Vagina (tissue), 2 donors: ENCODE data around the gene TEKT5. TPM values are rescaled to one million over a fixed set of nuclear protein-coding genes. Genes with fewer than 3 reads are reported as not detected.
A peak's percentile ranks its signal among the peaks of the same experiment; 100 is the strongest.
"Not testable (repeated sequence)": the region's sequence is repeated elsewhere in the genome, so short reads cannot be mapped to it uniquely, and the experiment has no call there.

Experiments
- DNase-seq, 2 donors: peaks; one replicate each; pipeline ENCODE4 v3.0.0-alpha.2; 2017; ENCODE audit errors: extremely low spot score in 2 of 2
- H3K27ac ChIP-seq: fragments of 200-600 bp; sonication (generic); one replicate; pipeline ENCODE4 v1.5.1; 2019
- H3K27me3 ChIP-seq: fragments of 200-600 bp; sonication (generic); one replicate; pipeline ENCODE4 v1.5.1; 2019
- H3K36me3 ChIP-seq, 2 donors: fragments of 200-600 bp; sonication (generic); one replicate each; pipeline ENCODE4 v1.5.1; 2017 to 2019
- H3K4me1 ChIP-seq: fragments of 200-600 bp; sonication (generic); one replicate; pipeline ENCODE4 v1.5.1; 2019
- H3K4me3 ChIP-seq, 2 donors: fragments of 200-600 bp; sonication (generic); 1 replicate in 1 of 2; 2 replicates in 1 of 2; pipeline ENCODE4 v1.5.1; 2016 to 2019
- H3K9me3 ChIP-seq: fragments of 200-600 bp; sonication (generic); one replicate; pipeline ENCODE4 v1.5.1; 2019
- CTCF ChIP-seq, 3 experiments: fragments of 450-650 bp in 2 of 3; fragments of 200-600 bp in 1 of 3; sonication (generic) in 1 of 3; IDR thresholded peaks; one replicate each; pipeline ENCODE4 v1.5.1; 2017 to 2019; ENCODE audit warnings: antibody characterized with exemption in 3 of 3, mild to moderate bottlenecking in 2 of 3, moderate library complexity in 2 of 3
- POLR2A ChIP-seq, 2 donors: fragments of 450-650 bp; IDR thresholded peaks; one replicate each; pipeline ENCODE4 v1.6.1; 2017; ENCODE audit warnings: antibody characterized with exemption in 2 of 2, mild to moderate bottlenecking in 2 of 2, moderate library complexity in 2 of 2
- POLR2AphosphoS5 ChIP-seq, 2 donors: sonication (generic); formaldehyde crosslinking; IDR thresholded peaks; one replicate each; pipeline ENCODE4 v1.9.0; 2017; ENCODE audit warnings: antibody characterized with exemption in 2 of 2, mild to moderate bottlenecking in 2 of 2, low read depth in 1 of 2; ENCODE audit not compliant: insufficient read depth in 1 of 2
- intact Hi-C: fragments of 100-400 bp; cut with DNase I; formaldehyde crosslinking; loops from one replicate; pipeline ENCODE4 v1.15.1; 2023
- total RNA-seq: library from RNA; depleted of rRNA; stranded (reverse); fragments of >200 nt; gene quantifications from one replicate; pipeline ENCODE4 v1.2.3, GENCODE V29; 2016

The TEKT5 gene
- total RNA-seq, 1 donor from 2014 or later = not detected

- intact Hi-C loops = no loop called here
- TF ChIP-seq POLR2A (IDR thresholded peaks at IDR 0.05) (no peak), CTCF (IDR thresholded peaks at IDR 0.05) (no peak), POLR2AphosphoS5 (IDR thresholded peaks at IDR 0.05; ENCODE audit: insufficient read depth in 1 of 2, low read depth in 1 of 2) (no peak)
- no peak overlapping the region for H3K4me3 ChIP-seq
- H3K27me3 ChIP-seq = no peaks in the 10 kb centered on the region
- H3K4me1 ChIP-seq = no peaks in the 10 kb centered on the region
- H3K9me3 ChIP-seq = no peaks in the 10 kb centered on the region
- DNase-seq = no peak
- no peaks in the 10 kb centered on the region for H3K36me3 ChIP-seq
- H3K27ac ChIP-seq = no peak overlapping the region
These were observed 13.1 kb downstream of the TEKT5 start for GRCh38 chr16:10681310-10682308.

DNA sequence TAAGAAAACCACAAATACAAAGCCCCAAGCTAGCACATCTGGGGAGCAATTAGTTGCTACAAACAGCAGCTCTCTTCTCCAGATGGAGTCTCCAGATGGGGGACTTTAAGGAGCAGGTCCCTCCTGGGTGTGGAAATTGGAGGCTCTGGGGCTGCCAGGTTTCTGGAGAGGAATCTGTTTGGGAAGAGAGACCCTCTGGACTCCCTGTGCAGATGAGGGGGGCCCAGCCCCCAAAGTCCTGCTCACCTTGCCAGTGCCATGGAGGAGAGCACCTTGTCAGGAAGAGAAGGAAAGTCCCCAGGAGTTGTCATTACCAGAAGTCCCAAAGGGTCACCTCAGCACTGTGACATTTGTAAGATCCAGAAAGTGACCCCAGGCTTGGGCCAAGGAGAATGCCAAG lies 14.8 kb downstream of the TEKT5 start:
- Histone ChIP-seq H3K27me3 (no peaks in the 10 kb centered on the region), H3K36me3 (no peaks in the 10 kb centered on the region), H3K9me3 (no peaks in the 10 kb centered on the region), H3K4me1 (no peaks in the 10 kb centered on the region), H3K4me3 (no peak overlapping the region), H3K27ac (no peak overlapping the region)
- TF ChIP-seq POLR2AphosphoS5 (IDR thresholded peaks at IDR 0.05; ENCODE audit: insufficient read depth in 1 of 2, low read depth in 1 of 2) (no peak), CTCF (IDR thresholded peaks at IDR 0.05) (no peak), POLR2A (IDR thresholded peaks at IDR 0.05) (no peak)
- DNase-seq = peak in 1 of 2 donors; percentile 62
- intact Hi-C loops = no loop called here

DNA sequence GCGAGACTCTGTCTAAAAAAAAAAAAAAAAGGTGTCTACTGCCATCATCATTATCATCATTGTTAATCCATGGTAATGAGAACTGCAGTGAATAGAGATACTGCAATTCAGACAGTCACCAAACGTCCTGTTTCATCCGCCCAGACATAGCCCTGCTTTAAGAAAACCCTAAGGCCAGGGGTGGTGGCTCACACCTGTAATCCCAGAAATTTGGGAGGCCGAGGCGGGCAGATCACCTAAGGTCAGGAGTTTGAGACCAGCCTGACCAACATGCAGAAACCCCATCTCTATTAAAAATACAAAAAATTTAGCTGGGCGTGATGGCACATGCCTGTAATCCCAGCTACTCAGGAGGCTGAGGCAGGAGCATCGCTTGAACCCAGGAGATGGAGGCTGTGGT lies 15.3 kb downstream of the TEKT5 start:
- H3K4me3 ChIP-seq, H3K36me3 ChIP-seq, H3K27ac ChIP-seq, DNase-seq, H3K9me3 ChIP-seq, H3K4me1 ChIP-seq, H3K27me3 ChIP-seq, intact Hi-C loops: not testable (repeated sequence)

GRCh38 chr16:10678655-10679054 lies 16.1 kb downstream of the TEKT5 start:
- TF ChIP-seq POLR2A (IDR thresholded peaks at IDR 0.05) (no peak), POLR2AphosphoS5 (IDR thresholded peaks at IDR 0.05; ENCODE audit: insufficient read depth in 1 of 2, low read depth in 1 of 2) (no peak), CTCF (IDR thresholded peaks at IDR 0.05) (no peak)
- Histone ChIP-seq H3K4me3 (no peak overlapping the region), H3K27ac (no peak overlapping the region), H3K4me1 (no peaks in the 10 kb centered on the region), H3K36me3 (no peaks in the 10 kb centered on the region), H3K27me3 (no peaks in the 10 kb centered on the region), H3K9me3 (no peaks in the 10 kb centered on the region)
- peak in 1 of 2 donors; percentile 25 for DNase-seq
- intact Hi-C loops = no loop called here

GRCh38 chr16:10676284-10676683 lies 18.4 kb downstream of the TEKT5 start:
- no peak for TF ChIP-seq POLR2AphosphoS5 (IDR thresholded peaks at IDR 0.05; ENCODE audit: insufficient read depth in 1 of 2, low read depth in 1 of 2)
- no peak for TF ChIP-seq CTCF (IDR thresholded peaks at IDR 0.05)
- no peak for TF ChIP-seq POLR2A (IDR thresholded peaks at IDR 0.05)
- Histone ChIP-seq H3K27me3 (no peaks in the 10 kb centered on the region), H3K9me3 (no peaks in the 10 kb centered on the region), H3K4me1 (no peaks in the 10 kb centered on the region), H3K4me3 (no peak overlapping the region), H3K36me3 (no peaks in the 10 kb centered on the region), H3K27ac (no peak overlapping the region)
- no peak for DNase-seq
- intact Hi-C loops = no loop called here
